Sigmoid colon (tissue), 4 donors: ENCODE data around the gene HERPUD2.

Experiments used
- CTCF ChIP-seq, 4 experiments: fragments of 450-650 bp in 3 of 4; fragments of 200-600 bp in 1 of 4; IDR thresholded peaks; one replicate each; pipeline ENCODE4 v1.5.1; 2016 to 2019; ENCODE audit warnings: antibody characterized with exemption in 4 of 4, mild to moderate bottlenecking in 3 of 4, moderate library complexity in 2 of 4
- EP300 ChIP-seq, 4 donors: sonication (generic); formaldehyde crosslinking; IDR thresholded peaks; one replicate each; pipeline ENCODE4 v1.6.1; 2017; ENCODE audit warnings: antibody characterized with exemption in 4 of 4
- POLR2A ChIP-seq, 2 donors: fragments of 450-650 bp; IDR thresholded peaks; one replicate each; pipeline ENCODE4 v1.6.1; 2016; ENCODE audit warnings: antibody characterized with exemption in 2 of 2, mild to moderate bottlenecking in 2 of 2, moderate library complexity in 2 of 2

DNA sequence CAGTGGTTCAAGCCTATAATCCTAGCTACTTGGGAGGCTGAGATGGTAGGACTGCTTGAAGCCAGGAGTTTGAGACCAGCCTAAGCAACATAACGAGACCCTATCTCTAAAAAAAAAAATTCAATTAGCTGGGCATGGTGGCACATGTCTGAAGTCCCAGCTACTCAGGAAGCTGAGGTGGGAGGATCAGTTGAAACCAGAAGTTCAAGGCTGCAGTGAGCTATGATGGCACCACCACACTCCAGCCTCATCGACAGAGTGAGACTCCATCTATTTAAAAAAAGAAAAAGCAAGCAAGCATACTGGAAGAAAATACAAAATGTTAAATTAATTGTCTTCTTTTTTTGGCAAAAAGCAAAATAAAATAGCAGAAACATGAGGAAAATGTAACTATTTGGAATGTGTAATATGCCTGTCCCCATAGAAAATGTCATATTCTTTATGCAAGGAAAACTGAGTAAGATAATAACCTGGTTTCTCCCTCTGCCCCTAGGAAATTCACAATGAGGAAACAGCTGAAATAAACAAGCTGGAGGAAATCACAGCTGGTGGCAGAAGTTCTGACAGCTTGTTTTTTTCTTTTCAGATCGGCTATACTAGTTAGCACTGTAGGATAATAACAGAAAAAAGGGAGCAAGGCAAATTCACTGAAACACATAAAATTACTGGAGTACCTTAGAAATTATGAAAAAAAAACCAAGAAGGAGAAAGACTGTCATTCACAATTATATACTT, 48.5 kb downstream of the HERPUD2 start:
- TF ChIP-seq CTCF (IDR thresholded peaks at IDR 0.05) (no peak), EP300 (IDR thresholded peaks at IDR 0.05) (no peak), POLR2A (IDR thresholded peaks at IDR 0.05) (no peak)
